HG02759 (cell line): Measurements from ENCODE around the gene STAG2.
A peak's percentile ranks its signal among the peaks of the same experiment; 100 is the strongest.
"Not testable (repeated sequence)": the region's sequence is repeated elsewhere in the genome, so short reads cannot be mapped to it uniquely, and the experiment has no call there.

Experiments used
- ATAC-seq: cut with Tn5 transposase; IDR thresholded peaks from one replicate; pipeline ENCODE4 v1.9.1; 2021; ENCODE audit warnings: mild to moderate bottlenecking, moderate library complexity; ENCODE audit not compliant: unreplicated experiment

Gene STAG2

DNA sequence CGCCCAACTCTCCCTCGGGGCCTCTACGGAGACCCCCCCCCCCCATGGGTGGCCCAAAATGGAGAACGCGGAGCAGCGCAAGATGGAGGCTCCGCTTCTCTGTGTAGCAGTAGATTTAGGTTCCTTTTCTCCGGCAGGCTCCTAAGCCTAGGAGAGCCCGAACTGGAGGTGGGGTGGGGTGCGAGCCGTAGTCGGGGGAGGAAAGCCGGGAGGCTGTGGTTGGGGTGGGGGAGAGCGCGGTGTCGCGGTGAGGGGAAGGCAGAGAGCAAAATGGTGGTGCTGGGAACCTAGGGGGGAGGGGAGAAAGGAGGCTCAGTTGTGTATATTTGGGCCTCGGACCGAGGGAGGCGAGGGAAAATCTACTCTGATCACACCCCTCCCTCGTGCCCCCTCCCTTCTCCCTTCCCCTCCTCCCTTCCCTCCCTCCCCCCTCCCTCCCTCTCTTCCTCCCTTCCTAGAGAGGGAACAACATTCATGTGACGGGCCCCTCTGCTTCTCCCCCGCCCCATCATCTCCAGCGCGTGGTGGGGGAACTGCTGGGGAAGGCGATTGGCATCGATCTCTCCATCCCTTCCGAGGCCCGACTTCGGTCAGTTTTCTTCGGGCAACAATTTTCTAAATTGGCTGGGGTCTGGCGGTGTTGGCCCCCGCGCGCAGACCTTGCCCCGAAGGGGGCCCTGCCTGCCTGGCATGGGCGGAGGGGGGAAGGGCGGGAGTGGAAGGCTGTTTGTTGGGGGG is at the start of gene STAG2:
Gene STAG2, plus strand, starts transcription at position 439 of the 738 bp plus-strand sequence. CDS start 60,922 bp downstream, outside the sequence.
- ATAC-seq = no peak

DNA sequence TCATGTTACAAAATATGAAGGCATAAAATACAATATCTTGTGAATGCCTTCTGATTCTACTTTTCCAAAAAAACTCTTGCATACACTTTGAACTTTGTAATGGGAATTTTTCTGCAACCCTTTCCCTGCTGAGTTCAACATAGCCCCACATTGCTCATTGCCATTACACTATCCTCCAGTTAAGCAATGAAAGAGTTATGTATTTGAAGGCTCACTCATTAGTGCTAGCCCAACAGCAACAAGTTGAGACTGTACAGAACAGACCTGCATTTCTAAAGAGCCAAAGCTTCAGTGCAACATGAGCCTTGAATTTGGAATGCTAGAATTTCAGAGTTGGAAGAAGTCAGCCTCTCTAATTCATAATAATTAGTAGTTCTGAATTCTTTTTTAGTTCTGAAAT is 44.4 kb upstream of the STAG2 start:
- no peak for ATAC-seq

DNA sequence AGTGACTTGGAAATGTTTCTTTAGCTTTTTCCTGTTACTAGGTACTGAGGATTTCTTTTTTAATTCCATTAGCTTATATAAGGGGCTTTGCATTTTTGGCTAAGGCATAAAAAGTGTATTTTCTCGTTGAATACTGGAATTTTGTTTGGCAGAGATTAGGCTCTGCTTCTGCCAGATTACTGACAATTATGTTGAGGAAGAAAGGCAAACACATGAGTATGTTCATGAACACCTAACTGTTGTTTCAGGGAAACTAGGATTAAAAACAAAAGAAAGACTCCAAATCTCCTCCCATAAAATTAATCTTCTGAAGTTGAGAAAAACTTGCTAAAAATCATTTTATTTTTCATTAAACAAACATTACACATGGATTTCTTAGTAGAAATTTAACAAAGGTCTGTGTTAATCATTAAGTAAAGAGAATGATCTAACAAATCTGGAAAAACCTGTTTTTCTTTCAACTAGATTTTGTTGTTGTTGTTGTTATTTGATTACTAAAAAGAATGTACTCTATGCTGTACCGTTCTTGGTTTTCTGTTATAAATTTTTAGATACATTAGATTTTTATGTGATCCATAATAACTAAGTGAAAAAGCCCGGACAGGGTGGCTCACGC is 43.3 kb upstream of the STAG2 start:
- no peak for ATAC-seq

DNA sequence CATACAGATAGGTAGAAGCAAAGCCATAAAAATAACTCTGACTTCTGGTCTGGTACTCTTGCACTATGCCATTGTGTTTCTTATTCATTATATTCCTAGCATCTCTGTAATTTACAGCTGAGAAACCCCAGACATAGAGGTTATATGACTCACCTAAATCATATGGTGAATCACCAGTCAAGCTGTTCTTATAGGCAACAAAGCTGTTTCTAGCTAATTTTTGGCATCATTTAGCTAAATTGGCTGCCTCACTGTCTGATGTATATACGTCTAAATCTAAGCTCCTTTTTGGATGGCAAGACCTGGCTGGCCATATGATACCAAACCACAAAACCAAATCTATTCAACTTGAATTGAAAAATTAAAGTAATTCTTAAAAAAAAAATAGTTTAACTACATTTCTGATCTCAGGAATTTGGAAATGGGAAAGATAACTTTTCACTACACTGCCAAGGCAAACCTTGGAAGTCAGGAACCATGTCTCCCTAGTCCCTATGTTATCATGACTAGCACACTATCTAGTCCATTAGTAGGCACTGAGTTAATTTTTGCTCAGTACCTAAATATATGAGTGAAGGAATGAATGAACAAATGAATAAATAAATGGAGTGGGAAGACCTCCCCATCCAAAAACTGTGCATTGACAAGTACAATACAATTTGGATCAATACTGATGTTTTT is 41.3 kb upstream of the STAG2 start:
- ATAC-seq = no peak

DNA sequence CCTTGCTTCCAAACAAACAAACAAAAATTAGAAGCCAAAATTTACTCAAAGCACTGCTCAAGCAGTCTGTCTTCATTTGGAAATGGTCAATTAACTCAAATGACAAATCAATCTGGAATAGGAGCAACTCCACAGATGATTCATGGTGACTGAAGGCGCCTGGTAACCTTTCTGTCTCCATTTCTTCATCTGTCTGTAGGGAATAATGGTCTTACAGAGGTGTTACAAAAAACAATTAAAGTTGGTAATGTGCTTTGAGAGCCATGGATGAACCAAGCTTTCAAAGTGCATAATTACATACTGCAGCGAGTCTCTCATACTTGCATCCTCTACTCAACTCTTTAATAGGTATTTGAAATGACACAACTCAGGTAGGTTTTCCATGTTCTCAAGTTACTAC is 38.3 kb upstream of the STAG2 start:
- ATAC-seq = no peak

DNA sequence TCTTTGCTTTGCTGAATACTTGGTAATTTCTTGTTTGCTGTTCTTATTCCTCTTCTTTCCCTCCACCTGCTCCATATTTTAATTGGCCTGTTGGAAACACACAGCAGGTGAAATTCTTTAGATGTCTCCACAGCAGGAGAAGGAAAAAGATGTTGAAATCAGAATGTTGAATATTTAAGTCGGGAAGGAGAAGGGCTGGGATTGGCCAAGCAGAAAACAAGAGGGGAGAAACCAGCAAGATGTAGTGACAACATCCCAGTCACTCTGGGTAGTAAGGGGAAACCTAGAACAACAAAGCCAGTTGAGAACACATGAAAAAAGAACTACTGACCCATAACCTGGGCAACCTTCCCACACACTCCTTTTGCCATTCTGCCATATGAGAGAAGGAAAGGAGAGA is 37.3 kb upstream of the STAG2 start:
- ATAC-seq = no peak

DNA sequence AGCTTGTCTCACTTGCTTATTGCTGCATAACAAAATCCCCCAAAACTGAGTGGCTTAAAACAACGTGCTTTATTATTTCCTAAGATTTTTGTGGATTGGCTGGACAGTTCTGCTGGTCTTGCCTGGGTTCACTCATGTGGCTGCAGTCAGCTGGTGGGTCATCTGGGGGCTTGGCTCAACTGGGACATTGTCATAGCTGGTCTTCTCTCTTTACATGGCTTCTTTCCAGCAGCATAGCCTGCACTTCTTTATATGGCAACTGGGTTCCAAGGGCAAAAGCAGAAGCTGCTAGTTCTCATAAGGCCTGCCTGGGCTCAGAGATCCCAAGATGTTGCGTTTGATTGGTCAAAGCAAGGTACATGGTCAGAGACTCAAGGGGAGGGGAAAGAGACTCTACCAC is 33.7 kb upstream of the STAG2 start:
- ATAC-seq = no peak

DNA sequence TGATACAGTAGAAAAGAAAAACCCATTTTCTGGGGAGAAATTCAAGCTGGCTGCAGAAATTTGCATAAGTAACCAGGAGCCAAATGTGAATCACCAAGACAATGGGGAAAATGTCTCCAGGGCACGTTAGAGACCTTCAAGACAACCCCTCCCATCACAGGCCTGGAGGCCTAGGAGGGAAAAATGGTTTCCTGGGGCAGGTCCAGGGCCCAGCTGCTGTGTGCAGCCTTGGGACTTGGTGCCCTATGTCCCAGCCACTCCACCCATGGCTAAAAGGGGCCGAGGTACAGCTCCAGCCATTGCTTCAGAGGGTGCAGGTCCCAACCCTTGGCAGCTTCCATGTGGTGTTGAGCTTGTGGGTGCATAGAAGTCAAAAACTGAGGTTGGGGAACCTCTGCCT is 29.5 kb upstream of the STAG2 start:
- ATAC-seq = not testable (repeated sequence)

DNA sequence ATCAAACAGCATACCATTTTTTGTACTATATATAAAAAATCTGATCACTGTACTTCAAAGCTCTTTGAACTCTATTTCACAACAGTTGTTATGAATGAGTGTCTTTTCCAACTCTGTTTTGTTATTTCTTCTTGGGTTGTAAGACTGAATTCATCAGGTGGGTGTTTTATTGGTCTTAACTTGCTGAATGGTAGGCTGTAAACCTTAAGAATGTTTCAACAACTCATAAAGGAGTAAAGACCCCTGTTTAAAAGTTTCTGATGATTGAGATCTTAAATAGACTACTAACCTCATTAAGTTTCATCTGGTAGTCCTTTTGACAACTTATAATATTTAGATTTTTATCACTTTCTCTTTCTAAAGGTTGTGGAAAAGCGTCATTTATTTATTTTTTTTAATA is 18.4 kb upstream of the STAG2 start:
- ATAC-seq = no peak

DNA sequence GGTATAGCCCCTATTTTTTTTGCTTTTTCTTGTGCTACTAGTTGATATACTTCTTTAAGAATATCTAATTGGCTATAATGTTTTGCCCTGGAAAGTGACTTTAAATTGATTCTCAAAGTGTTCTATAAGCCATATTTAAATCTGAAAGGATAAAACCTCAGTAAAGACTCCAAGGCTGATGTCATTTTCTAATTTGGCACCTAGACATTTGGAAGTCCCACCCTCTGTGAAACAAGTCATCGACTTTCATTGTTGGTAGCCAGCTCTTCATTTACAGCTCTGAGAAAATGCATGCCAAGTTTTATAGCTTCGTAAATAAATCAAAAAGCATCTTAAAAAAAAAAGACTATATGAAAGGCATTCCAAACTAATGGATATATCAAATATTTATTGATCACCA is 18.0 kb upstream of the STAG2 start:
- ATAC-seq = no peak

DNA sequence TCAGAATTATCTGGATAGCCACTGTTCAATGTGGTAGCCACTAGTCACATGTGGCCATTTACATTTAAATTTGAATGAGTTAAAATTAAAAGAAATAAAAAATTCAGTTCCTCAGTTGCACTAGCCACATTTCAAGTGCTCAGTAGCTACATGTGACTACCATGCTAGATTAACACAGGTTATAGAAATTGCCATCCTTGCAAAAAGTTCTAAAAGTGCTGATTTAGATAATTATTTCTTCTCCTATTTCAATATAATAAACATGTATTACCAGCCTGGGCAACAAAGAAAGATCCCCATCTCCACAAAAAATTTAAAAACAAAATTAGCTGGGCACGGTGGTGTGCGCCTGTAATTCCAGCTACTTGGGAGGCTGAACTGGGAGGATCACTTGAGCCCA is 11.7 kb upstream of the STAG2 start:
- ATAC-seq = no peak

DNA sequence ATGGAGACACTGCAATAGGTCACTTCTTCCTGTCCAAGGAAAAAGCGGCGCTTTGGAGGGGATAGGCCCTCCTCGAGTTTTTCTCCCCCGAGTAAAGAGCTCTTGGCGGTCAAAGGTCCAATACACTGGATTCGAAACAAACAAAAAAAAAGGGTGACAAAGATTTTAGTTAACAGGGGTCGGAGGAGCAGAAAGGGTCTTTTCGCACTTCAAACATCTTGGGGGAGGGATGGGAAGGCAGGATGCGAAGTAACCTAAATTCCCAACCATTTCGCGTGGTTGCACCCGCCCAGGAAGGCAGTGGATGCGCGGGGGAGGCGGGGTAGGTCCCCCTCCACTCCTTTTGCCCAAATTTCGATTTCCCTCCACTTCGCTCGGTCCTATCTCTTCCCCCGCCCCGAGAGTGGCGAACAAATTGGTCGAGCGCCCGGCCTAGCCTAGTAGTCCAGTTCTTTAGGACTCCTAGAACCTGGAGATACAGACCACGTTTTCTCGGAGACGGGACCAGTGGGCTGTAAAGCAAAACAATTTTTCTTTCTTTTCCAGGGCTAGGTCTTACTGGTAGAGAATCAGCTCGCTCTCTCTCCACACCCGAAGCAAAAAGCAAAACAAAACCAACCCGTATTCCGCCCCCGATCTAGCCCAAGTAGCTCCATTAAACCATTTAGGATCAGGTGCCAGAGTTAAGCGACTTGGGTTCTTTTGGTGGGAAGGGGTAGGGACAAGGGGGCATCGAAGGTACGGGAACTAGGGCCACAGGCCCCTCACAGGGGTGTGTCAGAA is 2.0 kb upstream of the STAG2 start:
- ATAC-seq = no peak

DNA sequence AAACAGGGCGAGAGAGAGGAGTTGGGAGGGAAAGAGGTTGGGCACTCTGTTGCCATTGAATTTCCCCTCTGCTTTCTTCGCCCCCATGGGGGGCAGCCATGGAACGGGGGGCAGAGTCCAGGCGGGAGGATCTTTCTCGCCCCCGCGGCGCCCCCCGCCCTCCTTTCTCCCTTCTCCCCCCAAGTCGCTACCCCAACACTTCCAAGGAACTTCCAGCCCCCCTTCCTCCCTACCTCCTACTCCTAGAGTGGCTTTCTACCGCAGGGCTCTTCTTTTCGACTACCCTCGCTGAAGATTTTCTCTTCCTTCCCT is 594 bp upstream of the STAG2 start:
- ATAC-seq = no peak

DNA sequence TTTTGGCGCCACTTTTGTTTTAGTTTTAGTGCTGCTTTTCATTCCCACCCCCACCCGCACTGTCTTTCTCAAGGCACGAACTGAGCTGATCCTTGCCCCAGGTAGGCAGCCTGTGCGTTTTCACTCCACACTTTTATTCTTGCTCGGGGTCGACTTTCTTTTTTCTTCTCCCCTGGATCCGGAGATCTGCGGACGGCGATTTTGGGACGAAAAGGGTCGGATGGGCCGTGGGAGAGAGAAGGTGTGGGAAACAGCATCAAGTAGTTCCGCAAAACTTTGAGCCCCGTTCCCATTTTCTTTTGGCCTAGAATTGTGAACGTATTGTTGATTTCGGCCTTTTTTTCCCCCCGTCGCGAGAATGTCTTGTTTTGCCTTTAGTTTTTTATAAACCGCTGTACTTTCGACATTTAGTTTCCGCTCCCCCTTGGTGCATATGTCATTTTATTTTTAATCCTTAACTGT is 531 bp downstream of the STAG2 start:
- no peak for ATAC-seq

DNA sequence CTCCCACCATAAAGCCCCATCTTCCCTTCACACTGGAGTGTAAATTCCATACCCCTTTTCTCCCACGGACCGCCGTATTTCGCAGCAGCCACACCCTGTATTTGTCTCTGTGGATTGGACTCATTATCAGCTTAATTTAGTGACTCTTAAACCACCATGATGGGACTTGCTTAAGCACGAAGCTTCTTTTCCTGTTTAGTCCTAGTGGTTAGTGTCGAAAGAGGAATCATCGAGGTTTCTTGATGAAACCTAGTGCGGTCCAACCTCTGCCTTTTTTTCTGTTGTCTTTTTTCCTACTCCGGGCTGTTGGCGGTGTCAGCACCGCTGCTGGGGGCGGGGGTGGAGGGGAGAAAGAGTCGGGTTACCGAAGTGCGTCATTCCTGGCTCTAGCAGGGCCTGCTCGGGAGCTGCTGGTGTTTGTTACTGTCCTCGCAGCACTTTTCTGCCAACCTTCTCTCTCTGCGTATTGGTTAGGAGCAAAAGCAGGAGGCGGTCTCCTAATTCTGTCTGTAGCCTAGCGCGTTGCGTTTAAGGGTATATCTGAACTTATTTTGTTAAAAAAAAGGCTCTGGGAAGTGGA is 1.4 kb downstream of the STAG2 start:
- ATAC-seq = peak; percentile 57

DNA sequence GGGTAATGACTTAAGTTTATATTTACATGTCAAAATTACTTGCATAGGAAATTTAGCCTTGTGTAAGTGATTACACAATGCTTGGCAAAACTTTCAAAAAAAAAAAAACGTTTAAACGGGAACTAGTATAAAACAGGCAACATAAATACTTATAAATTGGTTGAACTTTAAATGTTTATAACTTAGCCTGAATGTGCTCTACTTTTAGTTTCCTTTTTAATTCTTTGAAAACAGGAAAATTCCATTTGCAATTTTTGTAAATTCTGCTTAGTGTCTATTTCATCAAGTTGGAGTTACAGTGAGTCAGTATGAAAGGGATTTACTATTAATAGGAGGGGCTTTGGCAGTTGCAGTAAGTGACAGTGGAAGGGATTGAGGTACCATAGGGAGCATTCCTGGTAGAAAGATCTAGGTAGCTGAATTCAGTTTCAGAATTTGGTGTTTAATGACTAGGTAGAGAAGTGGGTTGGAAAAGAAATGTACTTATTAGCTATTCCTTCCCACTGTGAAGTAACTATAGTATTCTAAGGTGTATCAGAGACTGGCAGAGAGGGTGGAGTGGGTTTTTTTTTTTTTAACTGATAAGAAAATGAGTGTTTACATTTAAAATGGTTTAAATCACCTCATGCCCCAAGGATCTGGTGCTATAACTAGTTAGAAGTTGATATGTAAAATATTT is 2.8 kb downstream of the STAG2 start:
- ATAC-seq = no peak

DNA sequence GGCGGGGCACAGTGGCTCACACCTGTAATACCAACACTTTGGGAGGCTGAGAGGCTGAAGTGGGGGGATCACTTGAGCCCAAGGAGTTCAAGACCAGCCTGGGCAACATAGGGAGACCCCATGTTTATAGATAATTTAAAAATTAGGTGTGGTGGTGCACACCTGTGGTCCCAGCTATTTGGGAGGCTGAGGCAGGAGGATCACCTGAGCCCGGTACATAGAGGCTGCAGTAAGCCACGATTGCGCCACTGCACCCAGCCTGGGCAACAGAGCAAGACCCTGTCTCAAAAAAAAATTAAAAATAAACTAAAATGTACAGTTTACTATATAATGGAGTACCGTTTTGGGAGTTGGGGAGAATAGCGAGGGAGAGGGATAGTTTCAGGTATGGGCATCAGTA is 4.2 kb downstream of the STAG2 start:
- ATAC-seq = no peak

DNA sequence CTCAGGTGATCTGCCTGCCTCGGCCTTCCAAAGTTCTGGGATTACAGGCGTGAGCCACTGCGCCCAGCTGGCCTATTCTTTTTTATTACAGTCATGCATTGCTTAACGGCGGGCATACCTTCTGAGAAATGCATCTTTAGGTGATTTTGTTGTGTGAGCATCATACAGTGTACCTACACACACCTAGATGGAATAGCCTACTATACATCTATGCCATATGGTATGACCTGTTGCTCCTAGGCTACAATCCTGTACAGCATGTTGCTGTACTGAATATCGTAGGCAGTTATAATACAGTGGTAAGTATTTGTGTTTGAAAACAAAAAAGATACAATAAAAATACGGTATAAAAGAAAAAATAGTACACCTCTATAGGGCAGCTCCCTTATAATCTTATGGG is 6.0 kb downstream of the STAG2 start:
- ATAC-seq = no peak

DNA sequence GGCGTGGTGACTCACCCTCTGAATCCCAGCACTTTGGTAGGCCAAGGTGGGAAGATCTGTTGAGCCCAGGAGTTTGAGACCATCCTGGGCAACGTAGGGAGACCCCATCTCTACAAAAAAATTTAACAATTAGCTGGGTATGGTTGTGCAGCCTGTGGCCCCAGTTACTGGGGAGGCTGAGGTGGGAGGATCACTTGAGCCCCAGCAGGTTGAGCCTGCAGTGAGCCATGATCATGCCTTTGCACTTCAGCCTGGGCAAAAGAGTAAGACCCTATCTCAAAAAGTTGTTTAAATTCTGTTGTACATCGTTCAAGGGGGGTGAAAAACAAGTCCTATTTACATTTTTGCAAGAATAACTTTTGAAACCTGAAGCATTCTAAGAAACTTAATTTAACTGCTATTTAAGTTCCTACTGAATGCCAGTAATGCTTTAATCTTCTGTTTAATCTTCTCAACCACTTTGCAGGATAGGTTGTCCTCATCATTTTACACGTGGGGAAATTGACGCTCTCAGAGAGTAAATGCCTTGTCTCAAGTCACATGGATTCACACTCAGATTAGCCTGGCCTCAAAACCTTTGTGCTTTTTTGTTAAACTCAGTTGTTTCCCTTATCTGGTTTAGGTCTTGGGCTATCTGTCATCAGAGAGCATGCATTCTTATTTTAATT is 7.0 kb downstream of the STAG2 start:
- no peak for ATAC-seq

DNA sequence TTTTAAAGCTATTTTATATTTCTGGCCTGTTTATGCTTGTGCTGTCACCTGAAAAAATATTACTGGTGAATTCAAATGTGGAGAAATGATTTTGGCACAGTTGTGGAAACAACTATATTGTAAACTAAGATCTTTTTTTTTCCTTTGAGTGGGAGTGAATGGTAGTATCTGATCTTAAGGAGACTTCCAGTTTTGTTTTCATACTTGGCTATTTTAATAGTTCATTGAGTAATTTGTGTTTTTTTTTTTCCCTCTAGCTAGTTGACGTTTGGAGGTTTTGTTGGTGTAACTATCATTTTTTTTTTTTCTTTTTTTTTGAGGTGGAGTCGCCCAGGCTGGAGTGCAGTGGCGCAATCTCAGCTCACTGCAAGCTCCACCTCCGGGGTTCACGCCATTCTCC is 10.5 kb downstream of the STAG2 start:
- no peak for ATAC-seq
